ENCODE results near the gene SP6.

The SP6 gene

DNA sequence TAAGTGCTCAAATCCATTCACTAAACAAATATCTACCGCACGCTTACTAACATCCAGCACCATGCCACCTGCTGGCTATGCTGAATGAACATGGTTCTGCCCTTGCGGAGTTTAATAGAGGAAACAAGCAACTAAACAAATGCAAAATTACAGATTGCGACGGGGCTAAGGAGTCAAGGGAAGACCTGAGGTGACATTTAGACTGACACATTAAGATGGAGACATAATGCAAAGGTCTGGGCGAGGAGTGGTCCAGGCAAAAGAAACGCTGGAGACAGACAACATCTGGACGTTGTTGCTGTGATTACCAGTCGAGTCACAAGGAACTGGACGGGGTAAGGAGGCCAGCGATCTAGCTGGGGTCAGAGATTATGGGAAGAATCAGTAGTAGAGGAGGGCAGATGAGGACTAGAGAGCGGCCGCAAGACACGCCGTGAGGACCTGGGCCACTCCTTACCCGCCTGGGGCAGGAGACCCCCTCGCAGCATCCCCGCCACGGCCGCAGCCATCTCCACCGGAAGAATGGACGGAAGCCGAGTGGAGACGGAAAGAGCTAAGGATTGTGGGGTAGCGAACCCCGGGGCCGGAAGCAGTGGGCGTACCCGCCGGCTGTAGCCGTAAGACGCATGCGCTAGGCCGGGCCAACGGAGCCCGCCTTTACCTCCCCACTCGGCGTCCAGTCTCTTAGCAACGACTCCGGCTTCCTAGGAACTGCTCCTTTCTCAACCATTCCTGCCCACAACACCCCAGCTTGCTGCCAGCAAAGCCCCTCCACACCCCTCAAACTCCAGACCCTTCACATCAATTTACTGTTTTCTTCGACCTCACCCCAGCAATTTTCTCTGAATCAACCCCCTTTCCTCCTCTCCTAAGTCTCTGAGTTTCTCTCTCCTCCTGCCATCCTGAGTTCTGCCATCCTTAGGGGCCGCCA, 19.7 kb downstream of the SP6 start, which contains the start of the genes LRRC46 and MRPL10:
TSS of gene LRRC46 (plus strand) at position 668 of the 931 bp plus-strand sequence. CDS start 320 bp downstream, outside the sequence.
TSS of gene MRPL10 (minus strand) at position 539 of the 931 bp plus-strand sequence. CDS start at position 509, 30 bp downstream.
- peak; percentile 77 for DNase-seq

DNA sequence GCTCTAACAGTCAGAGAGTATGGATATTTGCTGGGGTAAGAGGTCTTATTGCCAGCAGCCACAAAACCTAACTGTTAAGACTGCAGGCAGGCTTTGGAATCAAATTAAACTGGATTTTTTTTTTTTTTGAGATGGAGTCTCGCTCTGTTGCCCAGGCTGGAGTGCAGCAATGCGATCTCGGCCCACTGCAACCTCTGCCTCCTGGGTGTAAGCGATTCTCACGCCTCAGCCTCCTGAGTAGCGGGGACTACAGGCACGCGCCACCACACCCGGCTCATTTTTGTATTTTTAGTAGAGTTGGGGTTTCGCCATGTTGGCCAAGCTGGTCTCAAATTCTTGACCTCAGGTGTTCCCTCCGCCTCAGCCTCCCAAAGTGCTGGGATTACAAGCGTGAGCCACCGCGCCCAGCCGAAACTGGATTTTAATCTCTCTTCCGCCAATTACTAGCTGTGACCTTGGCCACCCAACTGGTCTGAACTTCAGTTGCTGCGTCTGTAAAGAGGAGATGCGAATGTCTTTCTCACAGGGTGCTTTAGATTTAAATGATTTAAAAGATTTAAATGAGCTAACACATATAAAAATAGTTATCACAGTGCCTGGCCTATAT, 20.5 kb downstream of the SP6 start:
- no peak for DNase-seq

DNA sequence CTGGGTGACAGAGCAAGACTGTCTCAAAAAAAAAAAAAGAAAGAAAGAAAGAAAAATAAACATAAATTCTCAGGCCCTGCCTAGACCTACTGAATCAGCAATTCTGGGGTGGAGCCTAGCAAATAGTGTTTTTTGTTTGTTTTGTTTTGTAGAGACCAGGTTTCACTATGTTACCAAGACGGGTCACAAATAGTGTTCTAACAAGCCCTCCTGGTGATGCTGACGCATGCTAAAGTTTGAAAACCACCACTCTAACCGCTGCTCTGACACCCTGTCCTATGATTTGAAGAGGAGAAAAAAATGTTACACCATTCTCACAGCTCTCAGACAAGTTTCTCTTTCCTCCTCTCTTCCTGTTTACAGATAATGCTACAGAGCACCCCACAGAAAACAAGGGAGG, 21.1 kb downstream of the SP6 start:
- no peak for DNase-seq

DNA sequence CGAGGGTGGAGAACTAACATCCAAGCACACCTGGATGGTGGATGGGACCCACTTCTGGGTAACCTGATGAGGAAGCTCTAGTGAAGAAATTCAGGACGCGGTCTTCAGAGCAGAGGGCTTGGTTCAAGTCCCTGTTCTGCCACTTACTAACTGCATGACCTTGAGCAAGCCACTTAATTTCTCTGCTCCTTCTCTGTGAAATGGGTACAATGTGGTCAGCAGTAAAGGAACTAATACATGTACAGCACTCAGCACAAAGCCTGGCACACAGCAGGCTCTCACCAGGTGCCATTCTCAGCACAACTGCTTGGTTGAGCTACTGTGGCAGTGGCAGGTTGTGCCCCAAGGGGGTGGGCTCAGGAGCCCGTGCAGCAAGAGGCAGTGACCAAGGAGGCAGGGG, 27.4 kb downstream of the SP6 start:
- DNase-seq: no peak

DNA sequence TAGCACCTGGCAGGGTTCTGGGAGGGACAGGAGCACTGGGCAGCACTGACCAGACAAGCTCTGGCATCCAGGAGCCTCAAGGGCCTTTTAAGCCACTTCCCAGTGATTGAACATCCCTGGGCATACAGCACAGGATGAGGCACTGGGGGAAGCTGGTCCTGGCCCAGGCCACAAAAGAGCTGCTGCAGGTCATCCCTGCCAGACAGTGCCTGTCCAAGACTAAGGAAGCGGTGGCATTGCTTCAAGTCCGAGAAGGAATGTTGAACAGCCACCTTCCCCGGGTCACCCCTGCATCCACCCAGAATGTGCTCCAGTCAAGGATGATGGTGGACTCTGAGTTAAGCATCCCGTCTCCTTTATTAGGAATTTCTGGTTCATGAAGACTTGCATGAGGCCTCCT, 28.2 kb downstream of the SP6 start:
- no peak for DNase-seq

DNA sequence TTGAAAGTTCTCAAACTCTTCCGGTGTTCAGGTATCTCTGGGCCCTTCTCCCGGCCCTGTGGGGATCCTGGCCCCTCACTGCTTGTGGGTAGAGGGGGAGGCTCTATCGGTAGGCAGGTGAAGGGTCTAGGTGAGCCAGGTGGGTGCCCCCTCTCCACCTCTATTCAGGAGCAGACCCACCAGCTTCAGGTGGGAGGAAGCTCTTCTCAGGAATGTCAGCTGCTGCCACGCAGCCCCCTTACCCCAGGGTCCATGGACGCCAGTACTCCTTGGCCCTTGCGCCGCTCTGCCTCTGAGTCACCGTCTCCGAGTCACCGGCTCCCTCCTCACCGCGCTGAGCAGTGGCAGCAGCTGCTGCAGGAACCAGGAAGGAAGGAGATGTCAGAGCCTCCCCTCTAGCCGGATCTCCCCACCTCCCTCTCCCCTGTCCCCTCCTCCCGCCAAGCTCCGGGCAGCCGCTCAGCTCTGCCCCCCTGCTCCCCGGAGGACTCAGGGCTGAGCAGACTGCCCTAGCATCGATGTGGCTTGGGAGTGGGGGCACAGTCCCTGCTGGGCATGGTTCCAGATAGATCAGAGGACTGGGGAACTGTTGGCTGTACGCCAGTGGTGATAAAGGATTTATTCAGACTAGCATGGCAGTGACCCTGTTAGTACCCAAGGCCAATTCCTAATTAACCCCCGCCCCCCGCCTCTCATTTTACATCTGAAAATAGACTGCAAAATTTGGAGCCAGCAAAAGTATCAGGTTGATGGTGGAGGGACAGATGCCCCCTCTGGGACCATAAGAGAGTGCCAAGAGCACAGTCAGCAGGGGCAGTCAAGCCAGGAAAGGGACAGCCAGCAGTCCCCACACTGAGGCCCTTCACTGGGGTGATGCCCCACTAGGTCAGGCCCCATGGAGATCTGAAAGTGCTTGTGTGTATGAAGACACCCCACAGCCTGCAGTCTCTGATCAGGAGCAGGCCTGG, 29.3 kb downstream of the SP6 start, which contains the start of gene OSBPL7:
TSS of gene OSBPL7 (minus strand) at position 371 of the 968 bp plus-strand sequence. CDS start 1,516 bp downstream, outside the sequence.
- DNase-seq: peak; percentile 65

DNA sequence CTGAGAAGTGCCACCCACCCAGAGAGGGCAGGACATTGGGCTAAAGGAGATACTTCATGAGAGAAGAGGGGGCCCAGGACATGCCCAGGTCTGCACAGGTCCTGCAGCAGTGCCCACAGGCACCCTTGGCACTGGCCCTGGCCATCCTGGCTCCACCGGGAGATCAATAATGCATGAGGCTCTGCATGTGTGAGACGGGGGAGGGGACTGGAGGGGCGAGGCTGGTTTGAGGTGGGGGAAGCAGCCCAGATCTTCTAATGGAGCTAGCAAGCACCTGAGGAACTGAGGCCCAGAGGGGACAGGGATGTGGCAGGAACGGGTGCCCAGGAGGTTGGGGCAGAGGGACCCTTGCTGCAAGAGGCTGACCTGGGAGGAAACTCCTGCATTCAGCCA, 29.9 kb downstream of the SP6 start:
- DNase-seq: no peak

DNA sequence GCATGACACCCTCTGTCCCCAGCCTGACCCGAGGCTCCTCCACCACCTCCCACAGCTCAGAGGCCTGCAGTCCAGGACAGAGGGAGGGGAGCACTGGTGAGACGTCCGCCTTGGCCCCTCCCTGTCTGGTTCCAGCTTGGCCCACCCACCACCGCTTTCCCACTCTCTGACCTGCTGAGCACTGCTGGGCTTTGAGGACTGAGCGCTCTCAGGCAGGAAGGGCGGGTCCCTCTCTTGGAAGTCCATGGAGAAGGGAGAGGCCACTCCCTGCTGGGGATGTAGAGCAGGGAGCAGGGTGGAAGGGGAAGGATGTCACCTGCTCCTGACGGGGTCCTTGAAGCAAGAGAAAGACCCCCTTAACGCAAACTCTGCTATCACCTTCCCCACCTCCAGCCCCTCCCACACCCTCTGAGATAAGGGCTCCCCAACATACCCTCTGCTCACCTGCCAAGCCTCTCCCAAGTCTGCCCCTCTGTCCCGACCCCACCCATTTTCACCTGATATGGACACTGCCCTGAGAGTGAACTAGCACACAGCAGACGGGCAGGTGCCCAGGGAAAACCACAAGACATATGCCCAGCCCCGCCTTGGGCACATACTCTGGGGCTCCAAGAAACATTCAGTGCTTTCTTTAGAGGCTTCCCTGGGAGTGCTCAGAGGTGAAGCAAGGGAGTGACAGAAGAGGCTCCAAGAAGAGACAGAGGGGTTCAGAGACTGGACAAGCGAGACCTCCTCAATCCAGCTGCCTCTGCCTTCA, 30.8 kb downstream of the SP6 start:
- no peak for DNase-seq

DNA sequence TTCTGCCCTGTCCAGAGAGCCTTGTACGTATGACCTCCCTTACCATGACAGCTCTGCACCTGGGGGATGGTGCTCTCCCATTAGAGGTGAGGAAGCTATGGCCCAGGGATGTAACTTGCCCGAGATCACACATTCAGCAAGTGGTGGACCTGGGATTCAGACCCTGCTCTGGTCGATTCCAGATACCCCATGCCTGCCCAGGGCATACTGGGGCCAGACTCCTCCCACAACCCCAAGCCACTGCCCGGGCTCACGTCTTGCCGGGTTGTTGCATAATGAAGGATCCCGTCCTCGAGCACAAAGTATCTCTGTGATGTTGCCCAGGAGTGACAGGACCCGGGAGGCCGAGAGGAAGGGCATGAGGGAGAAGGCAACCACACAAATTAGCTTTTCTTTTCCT, 31.5 kb downstream of the SP6 start:
- DNase-seq: no peak

DNA sequence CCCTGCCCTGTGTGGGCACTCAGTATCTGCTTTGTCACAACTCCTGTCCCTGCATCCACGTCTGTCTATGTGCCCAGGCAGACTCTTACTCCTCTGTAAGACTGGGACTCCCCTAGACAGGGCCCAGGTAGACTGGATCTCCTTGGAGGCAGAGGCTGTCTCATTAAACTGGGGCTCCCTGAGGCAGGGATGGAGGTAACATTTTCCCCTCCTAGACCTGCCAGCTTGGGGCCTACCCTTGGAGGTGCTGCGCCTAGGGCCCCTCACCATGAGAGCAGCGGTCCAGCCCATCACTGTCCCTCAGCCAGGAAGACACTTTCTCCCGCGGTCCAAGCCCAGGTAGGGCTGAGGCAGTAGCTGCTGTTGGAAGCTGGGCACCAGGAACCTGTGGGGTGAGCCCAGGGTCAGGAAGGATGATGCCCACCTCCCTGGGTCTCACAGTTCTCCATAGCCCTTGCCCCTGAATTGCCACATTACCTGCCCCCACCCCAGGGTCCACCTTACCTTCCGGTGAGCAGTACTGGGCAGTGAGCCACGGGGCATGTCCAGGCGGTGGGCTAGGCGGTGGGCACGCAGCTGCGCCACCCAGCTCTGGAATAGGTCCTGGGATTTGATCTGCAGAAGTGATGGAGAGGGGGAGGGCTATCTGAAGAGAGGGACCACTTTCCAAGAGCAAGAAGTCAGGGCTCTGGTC, 32.8 kb downstream of the SP6 start:
- DNase-seq: no peak

DNA sequence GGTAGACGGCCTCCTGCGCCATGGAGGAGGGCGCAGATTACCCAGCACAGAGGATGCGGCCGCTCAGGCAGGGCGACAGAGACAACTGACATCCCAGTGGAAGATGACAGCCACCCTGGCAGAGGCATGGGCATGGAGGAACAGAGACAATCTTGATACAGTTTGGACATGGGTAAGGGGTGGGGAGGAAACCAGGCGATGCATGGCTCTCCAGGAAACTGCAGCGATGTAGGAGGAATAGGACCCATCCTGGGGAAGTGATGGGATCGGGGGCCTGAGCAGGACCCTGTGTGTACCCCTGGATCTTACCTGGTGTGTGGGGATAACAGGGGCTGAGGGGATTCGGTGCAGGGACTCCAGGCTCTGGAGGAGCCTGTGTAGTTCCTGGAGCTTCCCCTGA, 34.0 kb downstream of the SP6 start:
- no peak for DNase-seq

DNA sequence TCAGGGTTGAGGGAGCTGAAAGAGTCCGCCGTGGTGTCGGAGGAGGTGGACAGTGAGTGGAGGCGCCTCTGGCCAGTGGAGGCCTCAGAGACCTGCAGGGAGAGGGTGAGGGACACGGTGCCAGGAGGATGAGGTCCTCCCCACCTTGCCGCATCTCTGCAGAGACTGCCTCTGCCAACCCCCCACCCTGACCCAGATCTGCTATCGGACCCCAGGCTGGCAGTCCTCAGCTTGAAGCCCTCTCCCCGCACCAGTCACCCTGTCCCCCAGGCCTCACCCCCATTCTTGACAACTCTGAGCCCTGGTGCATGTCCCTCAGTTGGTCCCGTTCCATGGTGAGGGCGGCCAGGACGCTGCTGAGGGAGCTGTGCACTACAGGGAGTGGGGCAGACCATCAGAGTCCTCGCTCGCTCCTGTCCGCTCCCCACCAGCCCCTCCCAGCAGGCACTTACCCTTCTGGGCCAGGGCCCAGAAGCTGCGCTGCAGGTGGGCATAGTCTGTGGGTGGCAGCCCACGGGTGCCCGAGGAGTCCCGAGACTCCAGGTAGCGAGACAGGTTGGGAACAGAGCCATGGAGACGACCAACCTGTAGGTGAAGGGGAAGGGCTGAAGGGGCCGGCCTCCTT, 34.7 kb downstream of the SP6 start:
- DNase-seq: no peak

DNA sequence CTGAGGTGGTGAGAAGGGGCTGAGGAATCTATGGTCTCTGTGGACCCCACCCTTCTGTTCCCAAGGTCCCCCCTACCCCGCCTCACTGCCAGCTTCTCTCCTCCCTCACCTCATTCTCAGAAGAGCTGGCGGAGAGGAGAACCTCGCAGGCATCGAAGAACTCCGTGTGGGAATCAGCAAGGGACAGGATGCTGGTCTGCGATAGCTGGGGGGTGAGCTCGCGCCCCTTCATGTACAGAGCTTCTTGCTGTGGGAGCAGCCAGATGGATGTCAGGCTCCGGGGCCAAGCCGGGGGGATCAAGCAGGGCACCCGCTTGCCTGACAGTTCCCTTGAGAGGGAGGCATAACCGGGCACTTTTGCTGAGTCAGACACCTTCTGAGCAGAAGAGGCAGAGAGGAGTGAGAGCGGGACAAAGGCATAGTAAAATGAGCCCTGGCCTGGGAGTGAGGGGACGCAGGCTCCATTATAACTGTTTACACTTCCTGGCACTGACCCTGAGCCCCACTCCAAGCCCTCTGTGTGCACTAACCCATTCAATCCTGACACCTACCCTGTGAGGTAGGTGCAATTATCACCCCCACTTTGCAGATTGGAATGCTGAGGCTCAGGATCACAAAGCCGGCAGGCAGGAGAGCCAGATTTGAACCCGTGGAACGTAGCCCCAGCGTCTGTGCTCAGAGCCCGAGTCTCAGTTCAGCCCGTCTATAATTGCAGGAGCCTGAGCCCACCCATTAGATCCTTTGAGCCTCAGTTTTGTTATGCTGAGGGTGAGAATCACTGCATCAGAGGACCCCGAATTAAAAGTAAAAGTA, 35.7 kb downstream of the SP6 start:
- no peak for DNase-seq

DNA sequence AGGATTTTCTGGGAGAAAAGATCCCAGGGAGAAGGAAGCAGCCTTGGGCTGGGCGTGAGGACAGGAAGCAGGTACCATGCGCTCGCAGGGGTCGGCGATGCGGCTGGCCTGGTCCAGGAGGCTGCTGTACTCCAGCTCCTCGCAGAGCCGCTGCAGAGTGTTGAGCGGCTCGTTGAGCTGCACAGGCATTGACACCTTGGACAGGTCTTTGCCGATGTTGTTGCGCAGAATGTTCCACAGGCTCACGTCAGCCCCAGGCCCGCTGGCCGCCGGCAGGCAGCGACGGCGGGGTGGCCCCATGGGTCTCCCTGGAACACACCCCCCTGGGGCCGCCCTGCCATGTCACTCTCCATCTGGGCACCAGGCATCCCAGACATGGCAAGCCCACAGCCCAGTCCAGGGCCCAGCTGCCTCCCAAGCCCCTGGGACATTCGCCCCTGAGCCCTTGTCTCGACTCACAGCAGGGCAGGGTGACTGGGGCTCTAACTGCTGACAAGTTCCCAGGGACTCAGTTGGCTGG, 37.4 kb downstream of the SP6 start:
- DNase-seq: no peak

DNA sequence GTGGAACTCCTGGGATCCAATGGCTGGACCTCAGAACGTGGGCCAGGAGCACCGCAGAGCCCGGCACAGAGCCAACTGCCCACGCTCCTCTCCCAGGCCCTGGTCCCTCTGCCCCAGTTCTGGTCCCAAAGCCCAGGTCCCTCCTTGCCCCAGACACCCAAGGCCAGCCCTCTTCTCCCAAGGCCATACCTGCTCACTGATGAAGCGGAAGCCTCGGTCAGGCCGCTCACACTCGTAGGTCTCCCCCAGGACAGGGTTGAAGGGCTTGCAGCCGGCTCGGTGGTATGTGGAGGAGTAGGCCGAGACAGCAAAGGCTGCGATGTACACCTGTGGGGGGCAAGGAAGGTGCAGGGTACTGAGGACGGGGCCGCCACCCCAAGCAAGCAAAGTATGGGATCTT, 37.9 kb downstream of the SP6 start:
- no peak for DNase-seq

DNA sequence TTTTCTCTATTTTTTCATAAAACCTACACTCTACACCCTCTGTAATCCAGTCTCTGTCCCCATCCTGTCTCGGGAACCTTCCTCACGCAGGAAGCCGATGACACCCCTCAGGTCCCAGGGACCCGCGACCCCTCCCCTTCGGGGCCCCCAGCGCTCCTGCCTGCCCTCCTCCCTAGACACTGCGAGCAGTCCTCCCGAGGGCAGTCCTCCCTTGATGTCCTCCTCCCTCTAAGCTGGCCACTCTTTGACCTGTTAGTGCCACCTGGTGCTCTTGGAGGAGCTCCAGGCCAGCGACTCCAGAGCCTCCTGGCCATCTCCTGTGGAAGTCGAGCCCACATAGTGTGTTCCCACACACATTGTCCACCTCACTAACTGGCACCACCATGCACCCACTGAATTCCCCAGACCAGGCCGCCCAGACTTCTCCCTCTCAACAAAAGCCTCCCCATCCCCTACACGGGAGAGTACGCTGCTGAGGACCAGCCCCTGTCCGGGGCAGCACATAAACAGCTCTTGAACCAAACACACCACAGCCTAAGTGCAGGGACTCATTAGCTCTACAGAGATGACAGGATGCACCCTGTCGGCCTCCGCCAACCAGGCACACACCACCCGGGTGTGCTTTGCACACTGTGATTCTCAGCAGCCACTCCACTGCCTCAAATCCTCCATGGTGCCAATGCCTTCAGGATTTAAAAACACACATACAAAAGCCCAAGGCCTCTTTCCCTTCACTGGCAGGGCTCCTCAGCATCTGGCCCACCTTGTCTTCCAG, 38.6 kb downstream of the SP6 start:
- DNase-seq: no peak

DNA sequence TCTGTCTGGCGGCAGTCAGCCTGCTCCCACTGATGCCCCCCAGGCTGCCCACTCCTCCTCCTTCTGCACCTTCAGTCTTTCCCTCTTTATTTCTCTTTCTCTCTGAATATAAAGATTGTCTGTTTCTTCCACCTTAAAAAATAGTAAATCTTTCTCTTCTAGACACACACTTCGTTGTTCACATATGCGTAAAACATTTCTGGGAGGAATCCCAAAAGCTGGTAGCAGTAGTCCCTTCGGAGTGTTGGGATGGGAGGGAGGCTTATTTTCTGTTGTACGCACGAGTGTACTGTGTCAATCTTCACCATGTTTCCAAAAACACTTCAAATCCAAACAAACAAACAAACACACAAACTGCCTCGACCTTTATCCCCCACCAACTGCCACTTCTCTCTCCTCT, 39.3 kb downstream of the SP6 start:
- DNase-seq: no peak

DNA sequence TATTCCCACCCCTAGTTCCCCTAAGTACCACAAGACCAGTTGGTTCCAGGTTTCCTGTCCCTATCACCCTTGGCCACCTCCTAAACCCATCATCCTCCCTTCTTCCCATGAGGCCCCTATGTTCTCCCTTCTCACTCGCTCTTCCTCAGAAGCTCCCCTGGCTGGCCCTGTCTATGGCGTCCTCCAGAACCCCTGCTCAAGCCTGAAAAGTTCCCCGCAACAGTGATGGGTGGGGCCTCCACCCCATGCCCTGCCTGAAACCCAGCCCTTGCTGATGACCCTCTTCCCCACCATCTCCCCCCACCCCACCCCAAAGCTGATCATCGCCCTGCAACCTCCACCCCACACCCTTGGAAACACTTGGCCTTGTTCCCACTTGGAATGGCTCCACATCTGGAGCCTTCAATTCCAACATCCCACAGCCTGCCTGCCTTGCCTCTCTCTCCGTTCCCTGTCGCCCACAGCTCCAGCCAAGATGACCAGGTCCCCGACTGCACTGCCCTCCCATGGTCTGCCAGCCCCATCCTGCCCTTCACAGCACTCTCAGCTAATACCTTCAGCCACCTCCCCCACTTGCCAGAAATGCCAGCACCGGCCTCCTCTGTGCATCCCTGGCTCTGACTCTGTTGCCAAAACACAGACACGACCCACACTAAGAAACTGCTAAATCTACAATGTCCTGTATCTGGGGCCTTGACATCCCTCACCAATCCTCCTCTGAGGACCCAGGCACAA, 39.9 kb downstream of the SP6 start:
- DNase-seq: no peak

Measured in activated gamma-delta T cell (primary cell).